Measurements from ENCODE around the gene AIFM1. TPM values are rescaled to one million over a fixed set of nuclear protein-coding genes. Genes with fewer than 3 reads are reported as not detected.

The AIFM1 gene
- 76.9 TPM for polyA plus RNA-seq (2012; ENCODE audit: insufficient read length, low read depth)

GRCh38 chrX:130165703-130166502, at the start of gene AIFM1:
AIFM1 (minus strand) TSS chrX:130165841; CDS start chrX:130165656, 185 bp downstream.
- TF ChIP-seq POLR2AphosphoS5 (IDR thresholded peaks at IDR 0.05; ENCODE audit: low read depth, low read length) (peak; percentile 65), FOXP2 (optimal IDR thresholded peaks at IDR 0.05; ENCODE audit: borderline replicate concordance, extremely low read depth, extremely low read length, insufficient read depth) (no peak), SIN3A (IDR thresholded peaks at IDR 0.05; ENCODE audit: borderline replicate concordance, insufficient read depth, low read length) (no peak), REST (IDR thresholded peaks at IDR 0.05; ENCODE audit: insufficient read depth in 1 of 2, low read depth in 2 of 2, low read length in 2 of 2) (no peak), TAF1 (IDR thresholded peaks at IDR 0.05; ENCODE audit: borderline replicate concordance, insufficient read depth, low read length) (peak; percentile 71; the same call in 1 of the 2 replicates)

- TF ChIP-seq POLR2AphosphoS5 (IDR thresholded peaks at IDR 0.05; ENCODE audit: low read depth, low read length) (no peak), TAF1 (IDR thresholded peaks at IDR 0.05; ENCODE audit: borderline replicate concordance, insufficient read depth, low read length) (no peak), FOXP2 (optimal IDR thresholded peaks at IDR 0.05; ENCODE audit: borderline replicate concordance, extremely low read depth, extremely low read length, insufficient read depth) (no peak), SIN3A (IDR thresholded peaks at IDR 0.05; ENCODE audit: borderline replicate concordance, insufficient read depth, low read length) (no peak), REST (IDR thresholded peaks at IDR 0.05; ENCODE audit: insufficient read depth in 1 of 2, low read depth in 2 of 2, low read length in 2 of 2) (no peak)
These were observed 47.7 kb upstream of the AIFM1 start for GRCh38 chrX:130213376-130213775.

DNA sequence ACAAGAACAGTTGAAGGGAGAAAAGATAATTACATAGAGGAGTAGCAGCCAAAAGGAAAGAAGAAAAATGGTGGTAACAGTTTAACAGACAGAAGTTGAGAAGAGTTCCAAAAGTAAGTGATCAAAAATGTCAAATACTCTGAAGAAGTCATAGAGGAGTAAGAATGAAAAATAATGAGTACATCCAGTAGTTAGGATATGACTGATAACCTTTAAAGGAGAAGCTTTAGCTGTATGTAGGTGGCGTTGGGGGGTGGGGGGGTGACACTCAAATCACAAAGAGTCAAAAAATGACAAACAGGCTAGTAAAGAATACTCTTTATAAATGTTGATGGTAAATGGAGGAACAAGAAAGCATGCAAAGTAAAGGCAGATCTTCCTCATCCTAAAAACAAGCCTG, 46.7 kb upstream of the AIFM1 start:
- TF ChIP-seq REST (IDR thresholded peaks at IDR 0.05; ENCODE audit: insufficient read depth in 1 of 2, low read depth in 2 of 2, low read length in 2 of 2) (no peak), SIN3A (IDR thresholded peaks at IDR 0.05; ENCODE audit: borderline replicate concordance, insufficient read depth, low read length) (no peak), TAF1 (IDR thresholded peaks at IDR 0.05; ENCODE audit: borderline replicate concordance, insufficient read depth, low read length) (no peak), POLR2AphosphoS5 (IDR thresholded peaks at IDR 0.05; ENCODE audit: low read depth, low read length) (no peak), FOXP2 (optimal IDR thresholded peaks at IDR 0.05; ENCODE audit: borderline replicate concordance, extremely low read depth, extremely low read length, insufficient read depth) (no peak)

DNA sequence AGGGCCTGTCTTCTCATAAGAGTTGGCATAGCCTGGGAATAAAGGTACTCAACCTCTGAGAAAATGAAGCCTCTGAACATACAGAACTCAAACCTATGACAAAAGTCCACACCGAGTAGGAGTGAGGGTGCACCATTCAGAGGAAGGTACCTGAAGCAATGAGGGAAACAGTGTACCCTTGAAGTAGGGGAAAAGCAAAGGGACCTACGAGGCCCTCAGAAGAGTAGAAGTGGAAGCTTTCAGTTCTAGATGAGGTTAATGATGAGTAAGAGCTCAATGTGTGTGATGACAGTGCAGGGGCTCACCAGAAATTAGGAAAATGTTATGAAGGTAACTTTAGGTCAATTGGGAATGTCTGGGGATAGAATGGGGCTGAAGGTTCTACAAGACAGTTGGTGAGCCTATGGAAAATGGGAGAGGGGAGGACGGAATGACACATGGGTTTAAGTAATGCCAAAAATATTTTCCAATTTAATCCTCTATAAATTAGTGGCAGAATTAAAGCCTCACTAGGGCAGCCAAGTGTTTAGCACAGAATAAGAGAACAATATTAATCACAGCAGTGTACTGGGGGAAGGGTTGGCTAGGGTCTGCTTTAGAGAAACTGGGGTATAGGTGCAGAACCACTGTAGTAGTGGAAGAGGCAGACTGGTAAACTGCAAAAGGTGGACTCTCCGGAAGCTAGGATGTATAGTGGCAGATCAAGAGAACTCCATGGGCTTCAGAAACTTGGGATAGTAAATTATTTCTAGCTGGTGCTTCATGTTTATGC, 46.0 kb upstream of the AIFM1 start:
- TF ChIP-seq REST (IDR thresholded peaks at IDR 0.05; ENCODE audit: insufficient read depth in 1 of 2, low read depth in 2 of 2, low read length in 2 of 2) = no peak
- TF ChIP-seq POLR2AphosphoS5 (IDR thresholded peaks at IDR 0.05; ENCODE audit: low read depth, low read length) = no peak
- TF ChIP-seq FOXP2 (optimal IDR thresholded peaks at IDR 0.05; ENCODE audit: borderline replicate concordance, extremely low read depth, extremely low read length, insufficient read depth) = no peak
- TF ChIP-seq SIN3A (IDR thresholded peaks at IDR 0.05; ENCODE audit: borderline replicate concordance, insufficient read depth, low read length) = no peak

All from PFSK-1 (cell line).